Keratinocyte (primary cell): ENCODE measurements around the gene CCDC126.

ENCODE experiments used
- EZH2 ChIP-seq: IDR thresholded peaks from one replicate; pipeline ENCODE4 v1.6.1; 2012; ENCODE audit warnings: inconsistent platforms, mild to moderate bottlenecking, low read length, moderate library complexity
- TF ChIP-seq, protein P1 (sequence below), 3 experiments: IDR thresholded peaks in 1 of 3; conservative IDR thresholded peaks in 1 of 3; optimal IDR thresholded peaks in 1 of 3; 2 replicates in 2 of 3; 3 replicates in 1 of 3; pipeline versions ENCODE3 to v1.5.1; 2011; ENCODE audit warnings: low read length in 3 of 3, mild to moderate bottlenecking in 3 of 3, moderate library complexity in 2 of 3, control low read depth in 1 of 3, inconsistent platforms in 1 of 3; ENCODE audit not compliant: insufficient read depth in 2 of 3; ENCODE audit errors: extremely low read depth in 1 of 3

DNA sequence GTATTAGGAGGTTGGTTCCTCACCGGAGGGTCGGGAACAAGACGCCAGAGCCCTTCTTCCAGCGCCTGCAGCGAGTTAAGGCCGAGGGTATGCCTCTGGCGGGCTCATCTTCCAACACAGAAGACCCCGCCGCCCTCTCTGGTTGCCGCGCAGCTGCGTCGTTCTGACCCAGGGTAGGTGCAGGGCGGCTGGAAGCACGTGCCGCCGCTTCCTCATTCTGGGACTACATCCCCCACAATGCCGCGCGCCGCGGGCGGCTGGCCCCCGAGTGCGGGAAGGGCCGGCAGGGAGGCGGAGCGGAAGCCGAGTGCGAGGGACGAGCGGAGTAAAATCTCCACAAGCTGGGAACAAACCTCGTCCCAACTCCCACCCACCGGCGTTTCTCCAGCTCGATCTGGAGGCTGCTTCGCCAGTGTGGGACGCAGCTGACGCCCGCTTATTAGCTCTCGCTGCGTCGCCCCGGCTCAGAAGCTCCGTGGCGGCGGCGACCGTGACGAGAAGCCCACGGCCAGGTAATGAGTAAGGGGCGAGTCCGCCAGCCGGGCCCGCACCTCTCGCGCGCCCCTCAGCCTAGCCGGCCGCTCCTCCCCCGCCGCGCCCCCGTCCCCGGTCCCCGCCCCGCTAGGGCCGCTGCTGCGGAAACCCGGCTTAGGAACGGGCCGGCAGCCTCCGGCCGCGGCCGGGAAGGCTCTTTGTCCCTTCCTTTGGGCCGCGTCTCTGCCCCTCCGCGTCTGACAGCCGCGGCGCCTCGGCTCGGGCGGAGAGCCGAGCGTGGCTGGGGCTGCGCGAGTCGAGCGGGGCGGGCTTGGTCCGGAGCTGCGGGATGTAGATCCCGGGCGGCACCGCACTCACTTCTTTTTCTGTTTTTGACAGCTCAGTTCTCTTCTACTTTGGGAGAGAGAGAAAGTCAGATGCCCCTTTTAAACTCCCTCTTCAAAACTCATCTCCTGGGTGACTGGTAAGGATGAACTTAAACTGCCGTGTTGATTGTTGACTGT is at the start of gene CCDC126:
- TF ChIP-seq, protein P1, sequence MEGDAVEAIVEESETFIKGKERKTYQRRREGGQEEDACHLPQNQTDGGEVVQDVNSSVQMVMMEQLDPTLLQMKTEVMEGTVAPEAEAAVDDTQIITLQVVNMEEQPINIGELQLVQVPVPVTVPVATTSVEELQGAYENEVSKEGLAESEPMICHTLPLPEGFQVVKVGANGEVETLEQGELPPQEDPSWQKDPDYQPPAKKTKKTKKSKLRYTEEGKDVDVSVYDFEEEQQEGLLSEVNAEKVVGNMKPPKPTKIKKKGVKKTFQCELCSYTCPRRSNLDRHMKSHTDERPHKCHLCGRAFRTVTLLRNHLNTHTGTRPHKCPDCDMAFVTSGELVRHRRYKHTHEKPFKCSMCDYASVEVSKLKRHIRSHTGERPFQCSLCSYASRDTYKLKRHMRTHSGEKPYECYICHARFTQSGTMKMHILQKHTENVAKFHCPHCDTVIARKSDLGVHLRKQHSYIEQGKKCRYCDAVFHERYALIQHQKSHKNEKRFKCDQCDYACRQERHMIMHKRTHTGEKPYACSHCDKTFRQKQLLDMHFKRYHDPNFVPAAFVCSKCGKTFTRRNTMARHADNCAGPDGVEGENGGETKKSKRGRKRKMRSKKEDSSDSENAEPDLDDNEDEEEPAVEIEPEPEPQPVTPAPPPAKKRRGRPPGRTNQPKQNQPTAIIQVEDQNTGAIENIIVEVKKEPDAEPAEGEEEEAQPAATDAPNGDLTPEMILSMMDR (optimal IDR thresholded peaks at IDR 0.05 in 1 of 3, IDR thresholded peaks at IDR 0.05 in 1 of 3, conservative IDR thresholded peaks at IDR 0.05 in 1 of 3; ENCODE audit: extremely low read depth in 1 of 3, insufficient read depth in 2 of 3, low read length in 3 of 3), result no peak
- TF ChIP-seq EZH2, result no peak
